GM12892 (cell line): ENCODE measurements around the gene DUSP2.

Experiments used
- DNase-seq: peaks from one replicate; pipeline ENCODE4 v3.0.0; 2011; ENCODE audit not compliant: insufficient read length
- FAIRE-seq: peaks from 2 replicates; lab custom pipeline; 2011; peaks lifted over from hg19 to GRCh38; lab: Jason Lieb, UNC
- POLR2A ChIP-seq: IDR thresholded peaks from 2 replicates; pipeline ENCODE4 v1.6.1; 2011; ENCODE audit warnings: low read depth, low read length, control low read depth
- POLR2AphosphoS5 ChIP-seq: IDR thresholded peaks from 2 replicates; pipeline ENCODE4 v1.6.1; 2011; ENCODE audit warnings: low read depth, low read length, control low read depth
- TAF1 ChIP-seq: IDR thresholded peaks from 2 replicates; pipeline ENCODE4 v1.6.1; 2011; ENCODE audit warnings: low read depth, mild to moderate bottlenecking, control low read depth, low read length, borderline replicate concordance

Gene DUSP2

GRCh38 chr2:96152304-96153161 is 7.3 kb upstream of the DUSP2 start:
- TF ChIP-seq POLR2AphosphoS5, result no peak
- TF ChIP-seq TAF1, result no peak
- no peak for TF ChIP-seq POLR2A
- DNase-seq, result no peak
- FAIRE-seq, result no peak

- no peak for TF ChIP-seq POLR2AphosphoS5
- no peak for TF ChIP-seq TAF1
- no peak for TF ChIP-seq POLR2A
- FAIRE-seq (no peak), DNase-seq (no peak)
Observed at GRCh38 chr2:96151595-96152303, 6.5 kb upstream of the DUSP2 start.

GRCh38 chr2:96150791-96151594 is 5.8 kb upstream of the DUSP2 start:
- FAIRE-seq (no peak), DNase-seq (no peak)
- no peak for TF ChIP-seq TAF1
- TF ChIP-seq POLR2A, result no peak
- no peak for TF ChIP-seq POLR2AphosphoS5

- FAIRE-seq (no peak), DNase-seq (no peak)
- TF ChIP-seq POLR2AphosphoS5, result no peak
- TF ChIP-seq TAF1, result no peak
- TF ChIP-seq POLR2A, result no peak
Observed at GRCh38 chr2:96150007-96150640, 4.9 kb upstream of the DUSP2 start.

GRCh38 chr2:96148410-96149217 is 3.4 kb upstream of the DUSP2 start:
- DNase-seq (peak; percentile 80), FAIRE-seq (peak; percentile 93)
- TF ChIP-seq POLR2A (peak; percentile 43; the same call in 1 of the 2 replicates), TAF1 (no peak)

- FAIRE-seq (peak; percentile 89), DNase-seq (no peak)
- TF ChIP-seq POLR2AphosphoS5 (no peak), TAF1 (no peak), POLR2A (peak; percentile 6)
Observed at GRCh38 chr2:96147593-96148201, 2.5 kb upstream of the DUSP2 start.

GRCh38 chr2:96146881-96147592 is 1.8 kb upstream of the DUSP2 start:
- peak; percentile 94 for FAIRE-seq
- TF ChIP-seq POLR2AphosphoS5, result no peak
- no peak for TF ChIP-seq POLR2A
- TF ChIP-seq TAF1, result no peak
- no peak for DNase-seq

- FAIRE-seq (no peak), DNase-seq (peak; percentile 87)
- TF ChIP-seq POLR2AphosphoS5 (peak; percentile 80), TAF1 (peak; percentile 17; the same call in 1 of the 2 replicates), POLR2A (peak; percentile 73; the same call in 1 of the 2 replicates)
Observed at GRCh38 chr2:96146153-96146880, 1.1 kb upstream of the DUSP2 start.

- TF ChIP-seq POLR2A, result no peak
- DNase-seq (no peak), FAIRE-seq (no peak)
Observed at GRCh38 chr2:96145848-96146152, 560 bp upstream of the DUSP2 start.
